Mucosa of descending colon (tissue), 3 donors: ENCODE results near the gene FBXL19. TPM values are rescaled to one million over a fixed set of nuclear protein-coding genes. Genes with fewer than 3 reads are reported as not detected.
"Not testable (repeated sequence)": the region's sequence is repeated elsewhere in the genome, so short reads cannot be mapped to it uniquely, and the experiment has no call there.

Experiments used
- ATAC-seq: fragments of 200-7000 bp; cut with Tn5 transposase; one replicate; pipeline ENCODE4 v1.9.1; 2020; ENCODE audit warnings: mild to moderate bottlenecking, moderate library complexity
- DNase-seq, 3 donors: peaks; one replicate each; pipeline ENCODE4 v3.0.0-alpha.2; 2020
- H3K36me3 ChIP-seq: fragments of 200-600 bp; one replicate; pipeline ENCODE4 v1.8.0; 2021; ENCODE audit warnings: low read depth, mild to moderate bottlenecking
- H3K4me1 ChIP-seq: fragments of 200-600 bp; one replicate; pipeline ENCODE4 v1.8.0; 2021; ENCODE audit warnings: low read depth, mild to moderate bottlenecking
- H3K4me3 ChIP-seq: fragments of 200-600 bp; one replicate; pipeline ENCODE4 v1.8.0; 2021; ENCODE audit warnings: mild to moderate bottlenecking
- H3K9me3 ChIP-seq: fragments of 200-600 bp; one replicate; pipeline ENCODE4 v1.8.0; 2021; ENCODE audit warnings: mild to moderate bottlenecking
- CTCF ChIP-seq: fragments of 200-600 bp; IDR thresholded peaks from one replicate; pipeline ENCODE4 v1.8.0; 2022; ENCODE audit warnings: antibody characterized with exemption, mild to moderate bottlenecking
- intact Hi-C, 2 donors: fragments of 100-400 bp; cut with DNase I in 1 of 2; cut with micrococcal nuclease in 1 of 2; formaldehyde crosslinking; loops; one replicate each; pipeline versions ENCODE4 v1.11.0 to v1.11.1; 2022; cut with DNase I, micrococcal nuclease
- total RNA-seq, 3 donors: library from RNA; stranded (reverse); fragmentation: NEBNext Ultra II Directional in 2 of 3; extraction: Animal tissue kit (Norgen Biotek cat#: 25700) in 2 of 3; gene quantifications; one replicate each; pipeline versions ENCODE4 v1.2.1 to v1.2.4, GENCODE V29; 2021 to 2023
- donor health status: DM: no; HTN: no; CAD: no; lungs with moderate emphysema.
- donor health status: DM: no; HTN: no; CAD: no.
- donor health status: DM: no; HTN: yes; CAD: no.

FBXL19 gene
- total RNA-seq, 3 donors from 2014 or later: 17.6 to 30.3 (median 22.4) TPM

- no peaks in the 10 kb centered on the region for H3K36me3 ChIP-seq
- DNase-seq (peak in 2 of 3 donors; percentile 48), ATAC-seq (peak; percentile 79)
- H3K4me1 ChIP-seq: no peaks in the 10 kb centered on the region
- no peak for TF ChIP-seq CTCF
- no peak overlapping the region for H3K4me3 ChIP-seq
- intact Hi-C loops: no loop called here
- H3K9me3 ChIP-seq: no peaks in the 10 kb centered on the region
Measured at GRCh38 chr16:30934827-30935557, 11.6 kb downstream of the FBXL19 start.

GRCh38 chr16:30937692-30938091, 14.3 kb downstream of the FBXL19 start:
- ATAC-seq: no peak
- intact Hi-C loops: no loop called here

GRCh38 chr16:30939571-30939970, 16.2 kb downstream of the FBXL19 start:
- ATAC-seq, H3K9me3 ChIP-seq, DNase-seq, H3K36me3 ChIP-seq, intact Hi-C loops, H3K4me3 ChIP-seq: not testable (repeated sequence)
- peaks cover 15% of the 10 kb centered on the region for H3K4me1 ChIP-seq

More at GRCh38 chr16:30937692-30938091, 14.3 kb downstream of the FBXL19 start:
- DNase-seq: no peak
- Histone ChIP-seq H3K36me3 (no peaks in the 10 kb centered on the region), H3K4me1 (peaks cover 12% of the 10 kb centered on the region), H3K4me3 (no peak overlapping the region), H3K9me3 (no peaks in the 10 kb centered on the region)
- TF ChIP-seq CTCF: no peak

- no peak overlapping the region for H3K4me3 ChIP-seq
- peaks cover 15% of the 10 kb centered on the region for H3K4me1 ChIP-seq
- H3K9me3 ChIP-seq: no peaks in the 10 kb centered on the region
- H3K36me3 ChIP-seq: no peaks in the 10 kb centered on the region
- ATAC-seq: peak; percentile 97
- peak; percentile 89 for TF ChIP-seq CTCF
- DNase-seq: peak; percentile 81 to 88 (median 85)
- intact Hi-C loops: loop anchor here in 1 of 2 donors (5.0 kb wide), 1 partner anchor 75 kb away; no protein-coding TSS in a partner anchor
Measured at GRCh38 chr16:30941600-30942425, 18.4 kb downstream of the FBXL19 start.

- DNase-seq: no peak
- H3K36me3 ChIP-seq: no peaks in the 10 kb centered on the region
Measured at GRCh38 chr16:30942426-30942806, 19.0 kb downstream of the FBXL19 start.

More at GRCh38 chr16:30942426-30942806, 19.0 kb downstream of the FBXL19 start:
- Histone ChIP-seq H3K9me3 (no peaks in the 10 kb centered on the region), H3K4me3 (no peak overlapping the region), H3K4me1 (peaks cover 15% of the 10 kb centered on the region)
- TF ChIP-seq CTCF: no peak
- ATAC-seq: peak; percentile 68
- intact Hi-C loops: loop anchor here in 1 of 2 donors (5.0 kb wide), 1 partner anchor 75 kb away; no protein-coding TSS in a partner anchor
